ENCODE results near the gene TUBB4B.

TUBB4B gene

DNA sequence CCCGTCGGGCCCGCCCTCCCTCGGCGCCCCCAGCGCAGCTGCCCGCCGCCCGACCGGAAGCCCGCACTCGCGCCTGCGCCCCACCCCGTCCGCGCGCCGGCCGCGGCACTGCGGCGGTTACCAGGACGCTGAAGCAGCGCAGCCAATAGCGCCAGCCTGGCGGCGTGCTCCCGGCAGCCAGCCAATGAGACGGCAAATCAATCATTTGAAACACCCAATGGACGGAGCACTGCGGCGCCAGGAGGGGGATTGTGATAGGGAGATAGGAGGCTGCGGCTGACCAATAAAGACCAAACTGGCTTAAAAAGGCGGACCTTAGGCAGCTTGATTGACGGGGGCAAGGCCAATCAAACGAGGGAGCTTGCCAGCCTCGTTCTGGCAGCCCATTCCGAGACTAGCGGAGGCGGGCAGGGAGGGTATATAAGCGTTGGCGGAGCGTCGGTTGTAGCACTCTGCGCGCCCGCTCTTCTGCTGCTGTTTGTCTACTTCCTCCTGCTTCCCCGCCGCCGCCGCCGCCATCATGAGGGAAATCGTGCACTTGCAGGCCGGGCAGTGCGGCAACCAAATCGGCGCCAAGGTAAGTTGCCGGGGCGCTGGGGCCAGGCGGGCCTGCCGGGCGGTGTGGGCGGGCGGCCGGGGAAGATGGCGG, at the start of gene TUBB4B:
TSS of gene TUBB4B (plus strand) at position 447 of the 649 bp plus-strand sequence. CDS start at position 521, 74 bp downstream.
- DNase-seq = peak; percentile 99

DNA sequence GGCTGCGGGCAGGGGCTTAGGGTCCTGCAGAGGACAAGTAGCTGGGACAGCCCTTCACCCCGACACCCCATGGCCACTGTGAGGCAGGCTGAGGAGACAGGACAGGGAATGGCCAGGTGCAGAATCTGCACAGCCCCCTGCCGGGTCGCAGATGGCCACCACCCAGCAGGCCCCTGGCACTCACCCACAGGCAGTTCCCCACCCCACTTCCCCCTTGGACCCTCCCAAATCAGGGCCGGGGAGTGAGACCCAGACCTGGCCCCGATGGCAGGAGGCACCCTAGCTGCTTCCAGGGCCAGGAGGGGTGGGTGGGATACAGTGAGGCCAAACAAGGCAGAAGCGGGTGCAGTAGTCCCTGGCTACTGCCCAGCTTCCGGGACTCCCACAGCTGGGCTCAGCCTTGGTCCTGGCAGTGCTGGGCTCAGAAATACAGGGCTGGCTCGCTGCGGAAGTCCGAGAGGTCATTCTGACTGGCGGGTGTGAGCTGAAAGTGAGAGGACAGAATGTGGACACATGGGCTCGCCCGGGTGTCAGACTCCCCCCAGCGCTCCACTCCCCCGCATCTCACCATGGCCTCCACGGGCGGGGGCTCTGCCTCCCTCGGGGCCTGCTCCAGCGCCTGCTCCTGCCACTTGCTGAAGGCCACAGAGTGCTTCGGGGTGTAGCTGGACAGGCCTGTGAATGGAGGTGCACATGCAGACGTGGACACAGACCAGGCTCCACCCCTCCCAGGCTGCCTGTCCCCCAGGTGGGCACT, 49.2 kb upstream of the TUBB4B start:
- no peak for DNase-seq

DNA sequence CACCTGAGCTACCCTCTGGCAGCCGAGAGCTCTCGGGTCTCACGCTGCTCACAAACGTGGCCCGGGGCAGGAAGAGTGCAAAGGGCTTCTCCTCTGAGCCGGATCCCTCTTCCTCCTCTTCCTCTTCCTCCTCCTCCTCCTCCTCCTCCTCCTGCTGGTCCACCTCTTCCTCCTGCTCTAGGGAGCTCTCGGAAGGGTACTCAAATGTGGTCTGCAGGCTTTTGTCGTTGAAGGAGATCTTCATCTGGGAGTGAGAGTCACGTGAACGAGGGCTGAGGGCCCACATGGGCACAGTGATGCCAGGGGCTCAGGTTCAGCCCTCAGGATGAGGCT, 48.7 kb upstream of the TUBB4B start:
- DNase-seq = no peak

DNA sequence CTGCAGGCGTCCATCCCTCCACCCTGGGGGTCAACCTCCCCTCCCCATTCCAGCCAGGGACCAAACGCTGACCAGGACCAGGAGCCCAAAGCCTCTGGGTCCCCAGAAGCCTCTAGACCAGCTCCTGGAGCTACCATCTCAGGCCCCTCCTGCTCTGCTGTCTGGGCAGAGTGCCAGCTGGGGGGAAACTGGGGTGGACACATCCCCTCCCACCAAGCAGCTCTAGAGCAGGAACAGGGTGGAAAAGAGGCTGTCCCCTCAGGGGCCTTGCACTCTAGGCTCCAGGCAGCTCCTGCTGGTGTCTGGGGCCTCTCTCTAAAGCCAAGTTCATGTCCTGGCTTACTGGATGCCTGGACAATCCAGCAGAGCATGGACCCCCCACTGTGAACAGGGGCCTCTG, 48.2 kb upstream of the TUBB4B start:
- DNase-seq = no peak

DNA sequence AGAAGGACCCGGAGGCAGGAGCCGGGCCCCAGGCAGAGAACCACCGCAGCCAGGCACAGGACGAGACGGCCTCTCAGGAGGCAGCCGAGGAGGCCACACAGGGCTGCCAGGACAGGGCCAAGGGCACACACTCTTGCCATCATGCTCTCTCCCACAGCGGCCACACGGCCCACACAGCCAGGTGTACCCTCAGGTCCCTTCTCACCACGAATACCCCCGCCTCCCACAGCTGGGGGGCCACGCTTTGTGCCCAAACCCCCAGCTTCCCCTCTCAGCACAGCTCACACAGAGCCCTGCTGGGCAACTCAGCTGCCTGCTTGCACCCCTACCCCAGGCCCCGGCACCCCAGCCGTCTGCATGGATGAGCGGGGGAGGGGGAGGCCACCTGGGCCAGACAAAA, 47.3 kb upstream of the TUBB4B start:
- DNase-seq = no peak

DNA sequence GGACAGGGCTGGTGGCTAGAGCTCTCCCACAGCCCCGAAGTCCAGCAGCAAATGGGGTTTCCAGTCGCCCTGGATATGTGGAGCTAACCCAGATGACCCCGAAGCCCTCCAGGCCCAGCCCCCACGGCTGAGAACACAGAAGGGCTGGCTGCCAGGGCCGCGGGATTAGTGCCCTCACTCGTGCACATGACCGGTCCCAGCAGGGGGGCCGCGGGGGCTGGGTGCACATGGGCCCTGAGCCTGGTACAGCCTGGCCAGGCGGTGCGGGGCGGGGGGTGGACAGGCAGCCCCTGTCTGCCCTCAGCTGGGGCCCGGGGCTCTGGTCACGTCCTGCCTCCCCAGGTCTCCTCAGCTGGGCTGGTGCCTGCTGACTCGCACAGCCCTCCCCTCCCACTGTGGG, 46.7 kb upstream of the TUBB4B start:
- DNase-seq = no peak

DNA sequence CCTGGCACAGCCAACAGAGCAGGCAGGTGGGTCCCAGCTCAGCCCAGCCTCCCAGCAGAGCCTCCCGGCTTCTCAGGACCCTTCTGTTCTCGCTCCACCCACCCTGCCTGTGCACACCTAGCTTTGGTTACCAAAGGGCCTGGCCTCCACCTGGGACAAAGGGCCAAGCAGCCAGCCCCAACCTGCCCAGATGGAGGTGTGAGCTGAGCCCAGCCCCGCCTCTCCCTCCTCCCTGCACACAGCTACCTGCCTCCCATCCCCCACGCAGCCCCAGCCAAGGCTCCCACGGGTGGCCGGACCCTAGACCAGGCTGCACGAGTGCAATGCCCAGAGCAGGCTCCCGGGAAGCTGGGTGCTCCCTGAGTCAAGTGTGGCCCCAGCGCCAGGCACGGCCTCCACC, 46.2 kb upstream of the TUBB4B start:
- DNase-seq = no peak

DNA sequence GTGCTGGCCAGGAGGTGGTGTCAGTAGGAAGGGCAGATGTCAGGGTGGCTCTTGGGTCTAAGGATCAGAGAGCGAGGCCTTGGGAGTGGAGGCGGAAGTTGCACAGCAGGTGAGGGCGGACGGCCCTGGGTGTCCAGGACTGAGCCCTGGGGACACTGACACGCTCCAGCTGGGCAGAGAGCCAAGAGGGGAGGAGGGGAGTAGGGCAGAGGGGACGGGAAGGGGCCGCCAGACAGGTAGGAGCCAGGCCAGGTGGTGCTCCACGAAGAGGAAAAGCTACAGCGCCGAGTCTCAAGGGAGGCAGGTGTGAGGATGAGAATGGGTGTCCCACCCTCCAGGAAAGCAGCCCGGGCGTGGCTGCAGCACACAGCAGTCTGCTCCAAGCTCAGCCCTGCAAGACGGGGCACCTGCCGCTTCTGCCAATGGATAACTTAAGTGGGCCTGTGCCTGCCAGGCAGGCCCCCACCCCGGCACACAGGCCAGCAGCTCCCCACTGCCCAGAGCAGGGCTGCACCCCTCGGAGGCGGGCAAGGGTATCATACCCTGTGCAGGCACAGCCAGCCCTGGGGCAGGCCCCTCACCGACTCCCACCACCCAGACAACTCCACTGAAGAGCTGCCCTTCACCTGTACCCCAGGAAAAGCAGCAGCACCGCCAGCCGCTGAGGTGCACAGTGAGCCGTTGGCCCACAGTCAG, 45.4 kb upstream of the TUBB4B start:
- DNase-seq = no peak

DNA sequence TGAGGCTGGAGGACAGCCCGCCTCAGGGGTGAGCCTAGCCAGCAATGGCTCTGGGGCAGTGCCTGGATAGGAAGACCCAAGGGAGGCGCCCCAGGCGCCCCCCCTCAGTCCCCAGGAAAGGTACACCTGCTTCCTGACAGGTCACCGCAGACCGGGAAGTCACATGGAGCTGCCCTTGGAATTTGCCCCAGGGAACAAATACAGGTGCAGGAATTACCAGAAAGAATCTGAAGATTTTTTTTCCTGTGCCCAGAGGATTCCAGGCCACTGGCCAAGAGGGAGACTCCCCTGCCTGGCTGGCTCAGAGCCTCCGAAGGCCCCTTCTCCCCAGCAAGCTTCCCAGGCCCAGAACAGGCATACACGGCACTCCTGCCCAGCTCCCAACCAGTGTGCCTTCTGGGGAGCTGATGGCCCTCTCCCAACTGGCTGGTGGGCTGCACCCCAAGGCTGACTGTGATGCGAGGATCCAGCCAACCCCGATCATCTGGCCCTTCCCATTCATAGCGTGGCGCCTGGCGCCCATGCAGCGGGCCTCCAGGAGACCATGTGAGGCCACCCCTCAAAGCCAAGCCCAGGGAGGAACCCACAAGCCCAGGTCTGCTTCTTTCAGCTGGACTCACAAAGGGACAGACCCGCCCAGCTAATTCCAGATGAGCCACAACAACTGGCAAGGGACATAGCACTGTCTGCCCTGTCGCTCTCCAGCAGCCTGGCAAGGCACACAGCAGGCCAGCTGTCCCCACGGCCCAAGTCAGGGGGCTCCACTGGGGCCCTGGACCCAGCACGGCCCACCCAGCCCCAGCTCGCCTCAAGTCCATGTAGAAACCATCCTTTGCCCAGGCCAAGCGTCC, 42.8 kb upstream of the TUBB4B start:
- DNase-seq = no peak

DNA sequence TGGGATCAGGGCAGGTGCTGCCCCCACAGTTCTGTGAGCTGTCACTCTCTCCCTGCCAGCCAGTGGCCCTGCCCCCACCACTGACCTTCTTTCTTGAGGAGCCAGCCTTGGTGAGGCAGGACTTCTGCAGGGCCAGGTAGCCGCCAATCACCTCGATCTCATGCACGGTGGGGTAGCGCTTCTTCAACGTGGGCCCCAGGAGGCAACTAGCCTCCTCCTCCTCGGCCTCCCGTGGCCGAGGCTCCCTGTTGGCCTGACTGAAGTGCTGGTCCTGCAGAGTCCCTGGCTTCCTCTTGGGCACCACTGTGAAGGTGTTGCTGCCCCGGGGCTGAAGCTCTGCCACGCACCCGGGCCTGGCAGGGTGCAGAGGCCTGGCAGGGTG, 42.2 kb upstream of the TUBB4B start:
- no peak for DNase-seq

DNA sequence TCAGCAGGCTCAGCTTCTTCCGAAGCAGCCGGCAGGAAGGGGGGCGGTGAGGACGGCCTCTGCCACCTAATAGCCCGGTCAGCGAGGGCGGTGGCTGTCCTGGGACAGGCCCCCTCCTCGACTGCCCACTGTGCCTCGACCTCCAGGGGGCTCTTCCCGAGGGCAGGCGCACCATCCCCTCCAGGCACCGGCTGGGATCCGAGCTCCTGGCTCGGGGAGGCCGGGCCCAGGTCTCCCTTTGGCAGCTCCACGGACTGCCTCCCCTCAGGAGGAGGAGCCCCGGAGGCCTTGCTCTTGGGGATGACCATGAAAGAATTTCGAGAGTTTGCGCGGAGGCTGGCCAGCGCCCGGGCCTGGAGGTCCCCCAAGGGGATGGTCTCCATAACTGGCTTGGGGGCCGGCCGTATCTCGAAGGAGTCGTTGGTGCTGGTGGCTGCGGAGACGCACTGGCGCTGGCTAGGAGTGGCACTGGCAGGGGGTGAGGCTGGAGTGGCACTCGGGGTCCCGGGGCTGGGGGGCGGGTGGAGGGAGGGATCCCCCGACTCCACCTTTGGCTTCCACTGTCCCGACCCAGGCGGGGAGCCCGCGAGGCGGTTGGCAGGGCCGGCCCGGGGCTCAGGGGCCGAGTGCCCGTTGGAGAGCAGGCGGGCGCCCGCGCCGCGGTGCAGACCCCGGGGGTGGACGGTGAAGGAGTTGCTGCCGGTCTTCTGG, 41.5 kb upstream of the TUBB4B start:
- DNase-seq = no peak

DNA sequence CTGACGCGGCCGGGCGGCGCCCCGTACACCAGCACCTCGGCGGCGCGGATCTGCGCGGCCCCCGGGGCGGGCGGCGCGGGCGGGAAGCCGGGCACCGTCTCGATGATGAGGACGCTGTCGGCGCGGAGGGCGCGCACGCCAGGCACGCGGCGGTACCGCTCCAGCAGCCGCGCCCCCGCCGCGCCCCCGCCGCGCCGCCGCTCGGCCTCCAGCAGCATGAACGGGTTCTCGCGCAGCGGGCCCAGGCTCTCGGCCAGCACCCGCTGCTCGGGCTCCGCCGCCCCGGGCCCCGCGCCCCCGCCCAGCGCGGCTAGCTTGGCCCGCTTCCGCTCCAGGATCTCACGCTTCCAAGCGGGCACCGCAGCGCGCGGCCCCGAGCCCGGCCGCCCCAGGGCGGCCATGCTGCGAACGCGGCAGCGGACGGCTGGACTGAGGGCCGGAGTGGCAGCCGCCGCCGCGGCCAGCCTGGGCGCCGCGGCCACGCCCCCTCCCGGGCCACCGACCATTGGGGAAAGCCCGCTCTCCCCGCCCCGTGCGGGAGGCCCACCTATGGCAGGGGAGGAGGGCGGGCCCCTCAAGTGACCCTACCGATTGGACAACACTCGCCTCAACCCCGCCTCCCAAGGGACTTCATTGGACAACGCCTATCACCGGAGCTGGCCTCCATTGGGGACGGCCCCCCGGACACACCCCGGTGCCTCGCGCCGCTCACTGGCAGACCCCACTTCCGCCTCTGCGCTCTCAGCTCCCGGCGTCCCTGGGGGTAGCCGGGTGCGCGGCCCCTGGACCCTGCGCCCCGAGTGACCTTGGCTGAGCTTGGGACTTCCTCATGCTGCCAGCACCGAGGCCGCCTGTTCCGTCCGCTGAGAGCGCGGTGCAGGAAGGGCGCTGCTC, 40.5 kb upstream of the TUBB4B start, which contains the start of gene TPRN:
TSS of gene TPRN (minus strand) at position 431 of the 894 bp plus-strand sequence. CDS start at position 401, 30 bp downstream.
- DNase-seq = peak; percentile 97

DNA sequence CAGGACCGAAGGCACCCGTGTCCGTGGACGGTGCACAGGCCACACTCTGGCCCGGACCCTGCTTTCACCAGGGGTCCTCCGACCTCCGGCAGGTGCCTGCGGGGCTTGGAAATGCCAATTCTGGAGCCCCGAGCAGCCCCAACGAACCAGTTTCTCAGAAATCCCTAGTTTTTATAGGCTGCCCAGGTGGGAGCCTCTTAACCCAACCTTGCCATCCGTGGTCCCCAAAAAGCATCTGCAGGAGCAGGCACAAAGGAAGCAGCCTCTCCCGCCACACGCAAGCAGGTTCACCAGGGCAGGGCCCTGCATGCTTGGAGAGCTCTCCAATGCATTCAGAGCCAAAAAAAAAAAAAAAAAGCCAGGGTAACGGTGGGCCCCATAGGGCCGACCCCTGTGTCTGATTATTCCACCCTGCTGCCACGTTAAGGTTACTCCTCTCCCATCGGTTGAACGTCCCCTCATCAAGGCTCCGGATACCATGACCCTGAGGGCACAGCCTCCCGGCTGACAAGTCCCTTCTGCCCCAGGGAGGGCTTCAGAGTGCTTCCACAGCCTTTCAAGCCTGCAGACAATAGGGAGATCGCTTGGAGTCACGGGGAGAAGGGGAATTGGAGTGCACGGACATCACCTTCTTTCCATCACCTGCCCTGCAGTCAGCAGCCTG, 39.8 kb upstream of the TUBB4B start:
- DNase-seq = no peak

DNA sequence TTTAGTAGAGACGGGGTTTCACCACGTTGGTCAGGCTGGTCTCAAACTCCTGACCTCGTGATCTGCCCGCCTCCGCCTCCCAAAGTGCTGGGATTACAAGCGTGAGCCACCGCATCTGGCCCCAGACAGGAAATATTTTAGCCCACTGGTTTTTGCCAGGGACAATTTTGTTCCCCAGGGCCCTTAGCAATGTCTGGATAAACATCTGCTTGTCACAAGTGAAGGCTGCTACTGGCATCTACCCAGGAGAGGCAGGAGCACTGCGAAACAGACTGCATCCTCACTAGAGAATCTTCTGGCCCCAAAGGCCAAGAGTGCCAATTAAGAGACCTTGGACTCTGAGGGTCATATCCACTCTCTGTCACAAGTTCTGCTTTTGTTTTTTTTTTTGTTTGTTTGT, 38.1 kb upstream of the TUBB4B start:
- no peak for DNase-seq

DNA sequence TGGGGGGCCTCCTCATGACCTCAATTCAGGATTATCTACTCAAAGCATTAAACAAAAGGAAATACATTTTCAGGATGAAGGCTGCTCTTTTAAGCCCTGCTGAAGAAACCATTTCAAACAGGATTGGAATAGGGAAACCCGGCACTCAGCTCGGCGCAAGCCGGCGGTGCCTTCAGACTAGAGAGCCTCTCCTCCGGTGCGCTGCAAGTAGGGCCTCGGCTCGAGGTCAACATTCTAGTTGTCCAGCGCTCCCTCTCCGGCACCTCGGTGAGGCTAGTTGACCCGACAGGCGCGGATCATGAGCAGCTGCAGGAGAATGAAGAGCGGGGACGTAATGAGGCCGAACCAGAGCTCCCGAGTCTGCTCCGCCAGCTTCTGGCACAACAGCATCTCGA, 36.4 kb upstream of the TUBB4B start:
- DNase-seq = no peak

DNA sequence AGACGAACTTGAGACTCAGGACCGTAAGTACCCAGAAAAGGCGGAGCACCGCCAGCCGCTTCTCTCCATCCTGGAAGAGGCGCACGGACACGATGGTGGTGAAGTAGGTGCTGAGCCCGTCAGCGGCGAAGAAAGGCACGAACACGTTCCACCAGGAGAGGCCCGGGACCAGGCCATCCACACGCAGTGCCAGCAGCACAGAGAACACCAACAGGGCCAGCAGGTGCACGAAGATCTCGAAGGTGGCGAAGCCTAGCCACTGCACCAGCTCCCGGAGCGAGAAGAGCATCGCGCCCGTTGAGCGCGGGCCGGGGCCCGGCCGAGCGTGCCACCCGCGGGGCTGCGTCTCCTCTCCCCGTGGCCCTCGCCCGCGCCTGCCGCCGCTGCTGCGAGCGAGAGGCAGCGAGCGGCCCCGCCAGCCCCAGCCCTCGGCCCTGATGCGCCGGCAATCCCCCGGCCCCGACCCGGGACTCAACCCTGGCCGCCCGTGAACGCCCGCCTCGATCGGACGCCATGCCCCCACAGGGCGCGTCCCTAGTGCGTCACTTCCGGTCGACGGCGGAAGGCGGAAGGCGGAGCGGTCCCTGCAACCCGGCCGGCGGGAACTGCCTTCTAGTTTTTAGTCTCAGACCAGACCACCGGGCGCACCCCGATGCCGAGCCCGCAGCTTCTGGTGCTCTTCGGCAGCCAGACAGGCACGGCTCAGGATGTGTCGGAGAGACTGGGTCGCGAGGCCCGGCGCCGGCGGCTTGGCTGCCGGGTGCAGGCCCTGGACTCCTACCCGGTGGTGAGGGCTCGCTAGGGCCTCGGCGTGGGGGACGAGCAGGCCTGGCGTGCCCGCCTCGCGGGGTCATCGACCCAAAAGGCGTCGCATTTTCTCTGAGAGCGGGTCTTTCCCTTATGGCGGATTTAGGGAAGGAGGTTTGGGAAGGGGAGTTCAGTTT, 35.7 kb upstream of the TUBB4B start, which contains the start of the genes NDOR1 and TMEM203:
TSS of gene NDOR1 (plus strand) at position 575 of the 944 bp plus-strand sequence. CDS start at position 653, 78 bp downstream.
TSS of gene TMEM203 (minus strand) at position 523 of the 944 bp plus-strand sequence. CDS start at position 289, 234 bp downstream.
- DNase-seq = peak; percentile 58

DNA sequence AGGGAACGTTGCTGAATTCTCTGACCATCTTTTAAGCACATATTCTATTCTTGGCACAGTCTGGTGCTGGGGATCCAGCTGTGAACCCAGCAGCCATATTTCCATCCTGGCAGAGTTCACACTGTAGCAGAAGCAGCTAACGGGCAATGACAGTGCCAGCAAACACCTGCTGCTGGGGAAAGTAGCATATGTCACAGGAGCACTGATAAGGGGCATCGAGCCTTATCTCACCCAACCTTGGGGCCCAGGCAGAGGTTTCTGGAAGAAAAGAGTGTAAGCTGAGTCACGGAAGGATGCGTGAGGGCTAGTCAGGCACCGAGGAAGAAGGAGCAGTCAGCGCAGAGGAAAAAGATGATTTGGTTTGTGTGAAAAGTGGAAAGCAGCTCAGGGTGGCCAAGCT, 34.5 kb upstream of the TUBB4B start:
- DNase-seq = no peak

DNA sequence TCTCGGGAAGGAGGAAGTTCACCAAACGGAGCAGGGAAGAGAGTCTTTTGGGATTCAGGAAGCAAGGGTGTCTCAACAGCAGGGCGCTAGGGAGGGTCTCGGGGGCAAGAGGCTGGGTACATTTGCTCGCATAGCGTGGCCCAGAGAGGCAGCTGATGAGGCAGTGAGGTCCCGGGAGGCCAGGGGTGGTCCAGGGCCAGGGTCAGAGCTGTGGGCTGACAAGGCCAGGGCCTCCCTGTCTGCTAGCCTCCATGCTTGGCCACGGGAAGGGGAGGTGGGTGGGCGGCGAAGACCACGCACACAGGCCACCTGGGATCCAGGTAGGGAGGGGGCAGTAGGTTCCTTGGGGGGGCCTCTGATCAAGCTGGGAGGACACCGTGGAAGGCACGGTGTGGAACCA, 29.6 kb upstream of the TUBB4B start:
- no peak for DNase-seq

DNA sequence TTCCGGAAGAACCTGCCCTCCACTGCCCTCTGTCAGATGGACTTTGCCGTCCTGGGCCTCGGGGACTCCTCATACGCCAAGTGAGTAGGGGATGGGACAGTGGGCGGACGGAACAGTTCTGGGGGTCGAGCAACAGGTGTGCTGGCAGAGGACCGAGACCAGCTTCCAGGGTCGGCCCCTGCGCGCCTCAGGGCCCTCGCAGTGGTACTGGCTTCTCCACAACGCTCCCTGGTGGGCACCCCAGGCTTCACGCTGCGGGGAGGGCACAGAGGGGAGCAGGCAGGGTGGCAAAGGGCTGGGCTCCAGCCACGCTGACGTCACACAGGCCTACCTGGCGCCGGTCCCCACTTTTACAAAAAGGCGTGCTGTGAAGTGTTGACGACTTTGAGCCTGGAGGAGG, 28.6 kb upstream of the TUBB4B start:
- DNase-seq = no peak
